GM23248 (cell line): ENCODE measurements around the gene EPB41L4B. TPM values are rescaled to one million over a fixed set of nuclear protein-coding genes. Genes with fewer than 3 reads are reported as not detected.

Experiments
- DNase-seq: peaks from one replicate; pipeline ENCODE4 v3.0.0-alpha.2; 2015
- H2AFZ ChIP-seq: fragments of 200-600 bp; sonication (generic); 2 replicates; pipeline ENCODE4 v1.6.1; 2016; ENCODE audit warnings: antibody characterized with exemption
- H3F3A ChIP-seq: fragments of 200-600 bp; sonication (generic); 2 replicates; pipeline ENCODE4 v1.6.1; 2016; ENCODE audit warnings: mild to moderate bottlenecking, antibody characterized with exemption, mixed run types; ENCODE audit not compliant: insufficient read depth
- H3K27ac ChIP-seq: fragments of 200-600 bp; sonication (generic); 2 replicates; pipeline ENCODE4 v1.5.1; 2016; ENCODE audit warnings: mild to moderate bottlenecking
- H3K27me3 ChIP-seq: fragments of 200-600 bp; sonication (generic); replicated peaks from 2 replicates; pipeline ENCODE4 v1.6.1; 2016; ENCODE audit warnings: mild to moderate bottlenecking; ENCODE audit not compliant: insufficient read depth
- H3K36me3 ChIP-seq: fragments of 200-600 bp; sonication (generic); 2 replicates; pipeline ENCODE4 v1.6.1; 2016; ENCODE audit warnings: low read depth, mild to moderate bottlenecking
- H3K4me1 ChIP-seq: fragments of 200-600 bp; sonication (generic); 2 replicates; pipeline ENCODE4 v1.6.1; 2016; ENCODE audit warnings: mild to moderate bottlenecking; ENCODE audit not compliant: insufficient read depth
- H3K4me2 ChIP-seq: fragments of 200-600 bp; sonication (generic); one replicate; pipeline ENCODE4 v1.6.1; 2016; ENCODE audit warnings: mild to moderate bottlenecking; ENCODE audit not compliant: unreplicated experiment
- H3K4me3 ChIP-seq: fragments of 200-600 bp; sonication (generic); 2 replicates; pipeline ENCODE4 v1.5.1; 2016; ENCODE audit warnings: mild to moderate bottlenecking
- H3K79me2 ChIP-seq: fragments of 200-600 bp; sonication (generic); 2 replicates; pipeline ENCODE4 v1.6.1; 2016; ENCODE audit warnings: mild to moderate bottlenecking; ENCODE audit not compliant: insufficient read depth
- H3K9ac ChIP-seq: fragments of 200-600 bp; sonication (generic); 2 replicates; pipeline ENCODE4 v1.6.1; 2016; ENCODE audit warnings: mild to moderate bottlenecking
- H3K9me2 ChIP-seq: fragments of 200-600 bp; sonication (generic); 2 replicates; pipeline ENCODE4 v1.6.1; 2016; ENCODE audit warnings: mixed run types, mild to moderate bottlenecking, moderate library complexity; ENCODE audit not compliant: insufficient read depth
- H3K9me3 ChIP-seq: fragments of 200-600 bp; sonication (generic); one replicate; pipeline ENCODE4 v1.6.1; 2017; ENCODE audit warnings: low read depth
- H4K20me1 ChIP-seq: fragments of 200-600 bp; sonication (generic); 2 replicates; pipeline ENCODE4 v1.6.0; 2016; ENCODE audit not compliant: insufficient read depth
- EZH2 ChIP-seq: fragments of 200-600 bp; sonication (generic); IDR thresholded peaks from 2 replicates; pipeline ENCODE4 v1.6.1; 2018; ENCODE audit warnings: antibody characterized with exemption, mild to moderate bottlenecking; ENCODE audit not compliant: insufficient read depth, poor library complexity, severe bottlenecking
- EZH2phosphoT487 ChIP-seq: fragments of 200-600 bp; sonication (generic); IDR thresholded peaks from 2 replicates; pipeline ENCODE4 v1.6.1; 2018; ENCODE audit warnings: antibody characterized with exemption, moderate library complexity, mild to moderate bottlenecking, low read depth; ENCODE audit not compliant: insufficient read depth
- WGBS, 2 experiments: methylation state at CpG; one replicate each; pipeline ENCODE4 v1.1.6; 2015 to 2017; ENCODE audit warnings: low lambda C conversion rate in 2 of 2, low coverage in 1 of 2; ENCODE audit errors: missing lambda C conversion rate in 2 of 2; 5-methylcytosine and 5-hydroxymethylcytosine counted together
- in situ Hi-C: fragments of 300-500 bp; cut with MboI; formaldehyde crosslinking; loops from 2 replicates; pipeline ENCODE4 v1.15.0; 2020
- polyA plus RNA-seq: library from polyadenylated mRNA; unstranded; fragments of >200 nt; fragmentation: Nextera tagmentation; extraction: Ambion mirVana; gene quantifications from 2 replicates; pipeline ENCODE4 v1.2.1, GENCODE V29; 2016
- total RNA-seq: library from RNA; depleted of rRNA; stranded (reverse); fragments of >200 nt; shearing (Covaris generic); gene quantifications from 2 replicates; pipeline ENCODE4 v1.2.3, GENCODE V29; 2014

Gene EPB41L4B
- total and polyA plus RNA-seq, 2 experiments from 2014 or later: 0.33 to 0.76 TPM

GRCh38 chr9:109277451-109277850 is 43.4 kb downstream of the EPB41L4B start:
- Histone ChIP-seq H3K9me3 (no peaks in the 10 kb centered on the region), H3K27ac (no peak overlapping the region), H4K20me1 (no peaks in the 10 kb centered on the region), H3K4me2 (no peak overlapping the region), H3K27me3 (no peaks in the 10 kb centered on the region), H3K79me2 (no peaks in the 10 kb centered on the region), H3K4me1 (no peaks in the 10 kb centered on the region), H3F3A (no peaks in the 10 kb centered on the region), H3K9me2 (no peaks in the 10 kb centered on the region), H3K36me3 (no peaks in the 10 kb centered on the region), H3K9ac (no peak overlapping the region), H3K4me3 (no peak overlapping the region), H2AFZ (no peak overlapping the region)
- 90% methylated on average over 9 of the region's 9 CpGs for WGBS, 2 experiments
- DNase-seq: no peak
- TF ChIP-seq EZH2phosphoT487: no peak
- TF ChIP-seq EZH2: no peak
- in situ Hi-C loops: no loop called here

DNA sequence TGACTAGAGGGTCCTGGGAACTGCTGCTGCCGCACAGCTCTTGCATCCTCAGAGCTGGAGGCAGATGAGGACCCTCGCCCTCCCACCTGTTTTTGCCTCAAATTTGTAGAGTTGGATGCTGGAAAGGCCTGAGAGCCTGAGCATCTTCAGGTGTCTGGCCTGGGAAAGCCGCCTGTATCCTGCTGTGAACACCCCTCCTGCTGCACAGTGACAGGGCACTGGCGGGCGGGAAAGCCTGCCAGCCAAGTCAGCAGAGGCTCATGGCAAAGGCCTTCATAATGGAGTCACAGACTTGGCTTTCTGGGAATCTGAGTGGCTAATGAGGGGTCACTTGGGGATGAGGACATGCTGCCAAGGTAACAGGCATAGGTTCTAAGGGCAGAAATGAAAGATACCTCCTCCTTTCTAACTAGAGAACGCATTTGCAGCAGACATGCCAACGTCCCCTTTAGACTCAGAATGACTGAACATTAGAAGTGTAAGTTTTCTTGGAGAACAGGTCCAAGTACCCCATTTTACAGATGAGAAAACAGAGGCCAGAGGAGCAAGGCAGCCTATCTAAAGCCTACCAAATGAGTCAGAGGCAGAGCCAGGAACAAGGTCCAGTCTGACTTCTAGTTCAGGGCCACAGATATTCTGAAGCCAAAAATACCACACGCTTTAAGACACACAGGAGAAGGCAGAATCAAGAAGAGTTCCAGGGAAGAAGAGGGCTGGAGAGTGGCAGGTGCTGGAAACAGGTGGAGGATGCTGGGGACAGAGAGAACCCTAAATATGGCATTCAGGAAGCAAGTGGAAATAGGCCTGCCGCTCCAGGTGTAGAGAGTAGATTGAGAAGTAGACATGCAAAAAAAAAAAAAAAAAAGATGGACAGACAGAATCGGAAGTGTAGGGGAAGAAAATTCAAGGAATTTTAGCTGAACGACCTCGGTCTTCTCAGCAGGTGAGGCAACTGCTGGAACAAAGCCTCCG is 44.1 kb downstream of the EPB41L4B start:
- no peaks in the 10 kb centered on the region for H3K4me1 ChIP-seq
- H3K9me3 ChIP-seq: no peaks in the 10 kb centered on the region
- H4K20me1 ChIP-seq: no peaks in the 10 kb centered on the region
- H2AFZ ChIP-seq: no peak overlapping the region
- H3K9me2 ChIP-seq: no peaks in the 10 kb centered on the region
- H3F3A ChIP-seq: no peaks in the 10 kb centered on the region
- H3K4me3 ChIP-seq: no peak overlapping the region
- no peaks in the 10 kb centered on the region for H3K79me2 ChIP-seq
- H3K27ac ChIP-seq: no peak overlapping the region
- H3K27me3 ChIP-seq: no peaks in the 10 kb centered on the region
- DNase-seq: no peak
- H3K4me2 ChIP-seq: no peak overlapping the region
- 78 to 83% methylated on average over 13 of the region's 13 CpGs for WGBS, 2 experiments
- H3K9ac ChIP-seq: no peak overlapping the region
- in situ Hi-C loops: no loop called here
- H3K36me3 ChIP-seq: no peaks in the 10 kb centered on the region
- no peak for TF ChIP-seq EZH2phosphoT487
- TF ChIP-seq EZH2: no peak

- TF ChIP-seq EZH2phosphoT487: no peak
- TF ChIP-seq EZH2: no peak
- DNase-seq: no peak
- Histone ChIP-seq H3F3A (no peaks in the 10 kb centered on the region), H3K9me2 (no peaks in the 10 kb centered on the region), H3K27ac (no peak overlapping the region), H3K4me1 (no peaks in the 10 kb centered on the region), H3K4me3 (no peak overlapping the region), H3K27me3 (no peaks in the 10 kb centered on the region), H4K20me1 (no peaks in the 10 kb centered on the region), H2AFZ (no peak overlapping the region), H3K36me3 (no peaks in the 10 kb centered on the region), H3K4me2 (no peak overlapping the region), H3K79me2 (no peaks in the 10 kb centered on the region), H3K9me3 (no peaks in the 10 kb centered on the region), H3K9ac (no peak overlapping the region)
- WGBS, 2 experiments: 82 to 85% methylated on average over 8 of the region's 8 CpGs
- in situ Hi-C loops: no loop called here
Observed at GRCh38 chr9:109274884-109275730, 45.8 kb downstream of the EPB41L4B start.

GRCh38 chr9:109273869-109274268 is 47.0 kb downstream of the EPB41L4B start:
- Histone ChIP-seq H3K9me2 (no peaks in the 10 kb centered on the region), H4K20me1 (no peaks in the 10 kb centered on the region), H3K4me1 (no peaks in the 10 kb centered on the region), H3K9me3 (no peaks in the 10 kb centered on the region), H3K9ac (no peak overlapping the region), H3K27me3 (no peaks in the 10 kb centered on the region), H3K36me3 (no peaks in the 10 kb centered on the region), H3K4me3 (no peak overlapping the region), H3K79me2 (no peaks in the 10 kb centered on the region), H2AFZ (no peak overlapping the region), H3K4me2 (no peak overlapping the region), H3F3A (no peaks in the 10 kb centered on the region), H3K27ac (no peak overlapping the region)
- in situ Hi-C loops: no loop called here
- no peak for DNase-seq
- WGBS, 2 experiments: 78 to 89% methylated on average over 3 of the region's 3 CpGs
- no peak for TF ChIP-seq EZH2phosphoT487
- no peak for TF ChIP-seq EZH2
